ENCODE data around the gene EHBP1. TPM values are rescaled to one million over a fixed set of nuclear protein-coding genes. Genes with fewer than 3 reads are reported as not detected.
"Not testable (repeated sequence)": the region's sequence is repeated elsewhere in the genome, so short reads cannot be mapped to it uniquely, and the experiment has no call there.

The EHBP1 gene
- total RNA-seq, 6 donors from 2014 or later, result 36.2 to 78.5 (median 43.2) TPM

- H3K4me3 ChIP-seq, result no peak overlapping the region
- no peak overlapping the region for H3K27ac ChIP-seq
- ATAC-seq (ENCODE audit: low FRiP score in 2 of 2) (no peak), DNase-seq (no peak)
- TF ChIP-seq POLR2A (IDR thresholded peaks at IDR 0.05) (no peak), CTCF (IDR thresholded peaks at IDR 0.05) (no peak), EP300 (IDR thresholded peaks at IDR 0.05) (no peak), POLR2AphosphoS5 (IDR thresholded peaks at IDR 0.05) (no peak)
- no peaks in the 10 kb centered on the region for H3K27me3 ChIP-seq
- WGBS, 2 donors, result 76 to 87% methylated on average over 4 of the region's 4 CpGs
- H3K9me3 ChIP-seq, result no peaks in the 10 kb centered on the region
- H3K4me1 ChIP-seq, result no peaks in the 10 kb centered on the region
- no peaks in the 10 kb centered on the region for H3K36me3 ChIP-seq
Observed at GRCh38 chr2:62747876-62748275, 42.4 kb downstream of the EHBP1 start.

GRCh38 chr2:62749111-62749510, 43.6 kb downstream of the EHBP1 start:
- not testable (repeated sequence) for H3K4me1 ChIP-seq; DNase-seq; H3K9me3 ChIP-seq; H3K27ac ChIP-seq; H3K4me3 ChIP-seq; ATAC-seq (ENCODE audit: low FRiP score in 2 of 2); H3K36me3 ChIP-seq; H3K27me3 ChIP-seq
- WGBS, 2 donors, result 94 to 96% methylated on average over 1 of the region's 1 CpG

GRCh38 chr2:62757029-62757428, 51.5 kb downstream of the EHBP1 start:
- no peak for DNase-seq
- ATAC-seq (ENCODE audit: low FRiP score in 2 of 2), result no peak
- Histone ChIP-seq H3K27ac (no peak overlapping the region), H3K36me3 (no peaks in the 10 kb centered on the region), H3K9me3 (no peaks in the 10 kb centered on the region), H3K27me3 (no peaks in the 10 kb centered on the region), H3K4me3 (no peak overlapping the region), H3K4me1 (no peaks in the 10 kb centered on the region)
- 93 to 96% methylated on average over 3 of the region's 3 CpGs for WGBS, 2 donors
- TF ChIP-seq POLR2AphosphoS5 (IDR thresholded peaks at IDR 0.05), result no peak
- no peak for TF ChIP-seq EP300 (IDR thresholded peaks at IDR 0.05)
- TF ChIP-seq POLR2A (IDR thresholded peaks at IDR 0.05), result no peak
- no peak for TF ChIP-seq CTCF (IDR thresholded peaks at IDR 0.05)

- Histone ChIP-seq H3K4me1 (no peaks in the 10 kb centered on the region), H3K9me3 (no peaks in the 10 kb centered on the region), H3K36me3 (no peaks in the 10 kb centered on the region), H3K4me3 (no peak overlapping the region), H3K27me3 (no peaks in the 10 kb centered on the region), H3K27ac (no peak overlapping the region)
- ATAC-seq (ENCODE audit: low FRiP score in 2 of 2) (no peak), DNase-seq (no peak)
- TF ChIP-seq POLR2A (IDR thresholded peaks at IDR 0.05), result no peak
- no peak for TF ChIP-seq EP300 (IDR thresholded peaks at IDR 0.05)
- TF ChIP-seq POLR2AphosphoS5 (IDR thresholded peaks at IDR 0.05), result no peak
- no peak for TF ChIP-seq CTCF (IDR thresholded peaks at IDR 0.05)
- 96 to 100% methylated on average over 2 of the region's 2 CpGs for WGBS, 2 donors
Observed at GRCh38 chr2:62760026-62760425, 54.5 kb downstream of the EHBP1 start.

- Histone ChIP-seq H3K27ac (no peak overlapping the region), H3K4me3 (no peak overlapping the region), H3K9me3 (no peaks in the 10 kb centered on the region), H3K27me3 (no peaks in the 10 kb centered on the region), H3K36me3 (no peaks in the 10 kb centered on the region), H3K4me1 (no peaks in the 10 kb centered on the region)
- TF ChIP-seq EP300 (IDR thresholded peaks at IDR 0.05), result no peak
- TF ChIP-seq CTCF (IDR thresholded peaks at IDR 0.05), result no peak
- TF ChIP-seq POLR2AphosphoS5 (IDR thresholded peaks at IDR 0.05), result no peak
- TF ChIP-seq POLR2A (IDR thresholded peaks at IDR 0.05), result no peak
- WGBS, 2 donors, result 98% methylated on average over 2 of the region's 2 CpGs
- DNase-seq (no peak), ATAC-seq (ENCODE audit: low FRiP score in 2 of 2) (peak in 1 of 2 donors; percentile 73)
Observed at GRCh38 chr2:62760555-62760954, 55.0 kb downstream of the EHBP1 start.

All from upper lobe of left lung (tissue), 6 donors.